ENCODE data around the gene AVEN. TPM values are rescaled to one million over a fixed set of nuclear protein-coding genes. Genes with fewer than 3 reads are reported as not detected.

Gene AVEN
- total and polyA plus RNA-seq, 2 experiments from 2014 or later: 7.7 to 10.3 TPM

GRCh38 chr15:34031987-34032760 lies 6.8 kb downstream of the AVEN start (continued):
- no peak for TF ChIP-seq CTCF (conservative IDR thresholded peaks at IDR 0.05; ENCODE audit: low read depth in 2 of 2)
- no peak for TF ChIP-seq ZNF331 (CRISPR knock-in tag; IDR thresholded peaks at IDR 0.05; ENCODE audit: low read depth)
- TF ChIP-seq NANOG (IDR thresholded peaks at IDR 0.05; ENCODE audit: borderline replicate concordance): no peak
- TF ChIP-seq ZNF114 (CRISPR knock-in tag; IDR thresholded peaks at IDR 0.05): no peak
- no peak for TF ChIP-seq EZH2phosphoT487 (IDR thresholded peaks at IDR 0.05; ENCODE audit: unreplicated experiment)
- TF ChIP-seq, protein P1, sequence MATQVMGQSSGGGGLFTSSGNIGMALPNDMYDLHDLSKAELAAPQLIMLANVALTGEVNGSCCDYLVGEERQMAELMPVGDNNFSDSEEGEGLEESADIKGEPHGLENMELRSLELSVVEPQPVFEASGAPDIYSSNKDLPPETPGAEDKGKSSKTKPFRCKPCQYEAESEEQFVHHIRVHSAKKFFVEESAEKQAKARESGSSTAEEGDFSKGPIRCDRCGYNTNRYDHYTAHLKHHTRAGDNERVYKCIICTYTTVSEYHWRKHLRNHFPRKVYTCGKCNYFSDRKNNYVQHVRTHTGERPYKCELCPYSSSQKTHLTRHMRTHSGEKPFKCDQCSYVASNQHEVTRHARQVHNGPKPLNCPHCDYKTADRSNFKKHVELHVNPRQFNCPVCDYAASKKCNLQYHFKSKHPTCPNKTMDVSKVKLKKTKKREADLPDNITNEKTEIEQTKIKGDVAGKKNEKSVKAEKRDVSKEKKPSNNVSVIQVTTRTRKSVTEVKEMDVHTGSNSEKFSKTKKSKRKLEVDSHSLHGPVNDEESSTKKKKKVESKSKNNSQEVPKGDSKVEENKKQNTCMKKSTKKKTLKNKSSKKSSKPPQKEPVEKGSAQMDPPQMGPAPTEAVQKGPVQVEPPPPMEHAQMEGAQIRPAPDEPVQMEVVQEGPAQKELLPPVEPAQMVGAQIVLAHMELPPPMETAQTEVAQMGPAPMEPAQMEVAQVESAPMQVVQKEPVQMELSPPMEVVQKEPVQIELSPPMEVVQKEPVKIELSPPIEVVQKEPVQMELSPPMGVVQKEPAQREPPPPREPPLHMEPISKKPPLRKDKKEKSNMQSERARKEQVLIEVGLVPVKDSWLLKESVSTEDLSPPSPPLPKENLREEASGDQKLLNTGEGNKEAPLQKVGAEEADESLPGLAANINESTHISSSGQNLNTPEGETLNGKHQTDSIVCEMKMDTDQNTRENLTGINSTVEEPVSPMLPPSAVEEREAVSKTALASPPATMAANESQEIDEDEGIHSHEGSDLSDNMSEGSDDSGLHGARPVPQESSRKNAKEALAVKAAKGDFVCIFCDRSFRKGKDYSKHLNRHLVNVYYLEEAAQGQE (IDR thresholded peaks at IDR 0.05; ENCODE audit: unreplicated experiment): no peak

DNA sequence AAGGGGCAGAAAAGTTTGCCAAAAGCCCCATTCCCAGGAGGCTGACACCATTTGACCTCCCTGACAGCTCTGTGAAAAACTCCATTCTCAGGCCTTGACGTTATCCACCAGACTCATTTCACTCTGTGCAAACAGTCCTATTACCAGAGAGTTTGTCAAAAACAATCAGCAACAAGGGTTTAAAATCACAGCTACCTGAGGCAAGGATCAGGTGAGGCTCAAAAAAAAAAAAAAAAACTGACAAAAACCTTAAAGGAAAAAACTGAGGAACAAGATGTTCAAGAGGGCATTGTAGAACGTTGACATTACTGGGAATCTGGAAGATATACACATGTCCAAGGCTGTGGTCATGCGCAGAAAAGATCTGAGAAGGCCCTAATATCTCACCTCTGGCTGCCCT lies 11.4 kb downstream of the AVEN start:
- TF ChIP-seq, protein P1 (IDR thresholded peaks at IDR 0.05; ENCODE audit: unreplicated experiment): no peak
- TF ChIP-seq CREB1 (CRISPR knock-in tag; IDR thresholded peaks at IDR 0.05; ENCODE audit: low read depth) (no peak), CTCF (conservative IDR thresholded peaks at IDR 0.05; ENCODE audit: low read depth in 2 of 2) (no peak), EZH2 (IDR thresholded peaks at IDR 0.05; ENCODE audit: low read depth, unreplicated experiment) (no peak), ETS1 (IDR thresholded peaks at IDR 0.05) (no peak), EZH2phosphoT487 (IDR thresholded peaks at IDR 0.05; ENCODE audit: unreplicated experiment) (no peak), ZNF114 (CRISPR knock-in tag; IDR thresholded peaks at IDR 0.05) (no peak), STAT1 (IDR thresholded peaks at IDR 0.05; ENCODE audit: unreplicated experiment) (no peak)

More for the DNA sequence above, 11.4 kb downstream of the AVEN start:
- Histone ChIP-seq H3K27ac (ENCODE audit: low read depth) (no peak overlapping the region), H3K9me2 (ENCODE audit: insufficient read depth) (no peaks in the 10 kb centered on the region), H4K20me1 (replicated peaks; ENCODE audit: insufficient read depth) (no peaks in the 10 kb centered on the region), H3F3A (replicated peaks; ENCODE audit: low read depth) (no peaks in the 10 kb centered on the region), H2AFZ (no peak overlapping the region), H3K27me3 (ENCODE audit: insufficient read depth) (no peaks in the 10 kb centered on the region), H3K4me3 (no peak overlapping the region), H3K36me3 (ENCODE audit: insufficient read depth) (peaks cover 7% of the 10 kb centered on the region; the same call in 1 of the 2 replicates), H3K79me2 (replicated peaks; ENCODE audit: insufficient read depth) (peaks cover 16% of the 10 kb centered on the region), H3K4me2 (no peak overlapping the region), H3K4me1 (ENCODE audit: insufficient read depth) (no peaks in the 10 kb centered on the region)
- H3K9me3 Mint-ChIP-seq: peaks cover 16% of the 10 kb centered on the region; the same call in 2 of the 3 replicates
- H3K27ac Mint-ChIP-seq: no peak overlapping the region
- DNase-seq (ENCODE audit: low spot score) (no peak), ATAC-seq (no peak)
- H3K4me1 Mint-ChIP-seq: peaks cover 5% of the 10 kb centered on the region; the same call in 2 of the 3 replicates
- H3K4me3 Mint-ChIP-seq: no peak overlapping the region
- H3K27me3 Mint-ChIP-seq (ENCODE audit: insufficient read depth, low read depth, poor library complexity): peaks cover 5% of the 10 kb centered on the region
- H3K36me3 Mint-ChIP-seq (ENCODE audit: low read depth): peaks cover 15% of the 10 kb centered on the region; the same call in 2 of the 3 replicates

Measured in GM23338 (cell line).